HUES64 (cell line): ENCODE measurements around the gene TBRG1.

ENCODE experiments used
- H3K27ac ChIP-seq: 2 replicates; pipeline ENCODE4 v1.7.0; 2013; ENCODE audit warnings: low read depth, low read length, inconsistent platforms
- H3K27me3 ChIP-seq: 2 replicates; pipeline ENCODE4 v1.6.1; 2013; ENCODE audit warnings: mild to moderate bottlenecking, low read length; ENCODE audit not compliant: insufficient read depth
- H3K36me3 ChIP-seq: 2 replicates; pipeline ENCODE4 v1.6.1; 2013; ENCODE audit warnings: mild to moderate bottlenecking, low read length; ENCODE audit not compliant: insufficient read depth
- H3K4me1 ChIP-seq: 2 replicates; pipeline ENCODE4 v1.6.1; 2013; ENCODE audit warnings: mild to moderate bottlenecking, low read length, moderate library complexity; ENCODE audit not compliant: insufficient read depth
- H3K4me3 ChIP-seq: 2 replicates; pipeline ENCODE4 v1.5.1; 2013; ENCODE audit warnings: mild to moderate bottlenecking, low read length, moderate library complexity
- H3K9ac ChIP-seq: 2 replicates; pipeline ENCODE4 v1.6.1; 2013; ENCODE audit warnings: mild to moderate bottlenecking, low read depth, low read length
- H3K9me3 ChIP-seq: 2 replicates; pipeline ENCODE4 v1.6.1; 2013; ENCODE audit warnings: low read depth, low read length; ENCODE audit not compliant: insufficient read depth
- WGBS: fragments of 150-250, 120-280 bp; methylation state at CpG from one replicate; pipeline ENCODE4 v1.1.7; 2013; ENCODE audit warnings: missing lambda C conversion rate; 5-methylcytosine and 5-hydroxymethylcytosine counted together

The TBRG1 gene

GRCh38 chr11:124643042-124643604 lies 20.5 kb downstream of the TBRG1 start:
- Histone ChIP-seq H3K36me3 (0 out of 2 replicates have a peak, but pooled peaks cover 3% of the 10 kb centered on the region), H3K27me3 (no peaks in the 10 kb centered on the region), H3K9me3 (no peaks in the 10 kb centered on the region), H3K9ac (no peak overlapping the region), H3K27ac (no peak overlapping the region), H3K4me1 (0 out of 2 replicates have a peak, but pooled peaks cover 4% of the 10 kb centered on the region), H3K4me3 (no peak overlapping the region)
- 96% methylated on average over 9 of the region's 10 CpGs for WGBS

- no peak overlapping the region for H3K4me3 ChIP-seq
- H3K36me3 ChIP-seq, result 0 out of 2 replicates have a peak, but pooled peaks cover 3% of the 10 kb centered on the region
- 0 out of 2 replicates have a peak, but pooled peaks cover 4% of the 10 kb centered on the region for H3K4me1 ChIP-seq
- WGBS, result 53% methylated on average over 3 of the region's 3 CpGs
- H3K9me3 ChIP-seq, result no peaks in the 10 kb centered on the region
- no peaks in the 10 kb centered on the region for H3K27me3 ChIP-seq
- no peak overlapping the region for H3K27ac ChIP-seq
- H3K9ac ChIP-seq, result no peak overlapping the region
These were observed 21.2 kb downstream of the TBRG1 start for GRCh38 chr11:124643605-124644425.

DNA sequence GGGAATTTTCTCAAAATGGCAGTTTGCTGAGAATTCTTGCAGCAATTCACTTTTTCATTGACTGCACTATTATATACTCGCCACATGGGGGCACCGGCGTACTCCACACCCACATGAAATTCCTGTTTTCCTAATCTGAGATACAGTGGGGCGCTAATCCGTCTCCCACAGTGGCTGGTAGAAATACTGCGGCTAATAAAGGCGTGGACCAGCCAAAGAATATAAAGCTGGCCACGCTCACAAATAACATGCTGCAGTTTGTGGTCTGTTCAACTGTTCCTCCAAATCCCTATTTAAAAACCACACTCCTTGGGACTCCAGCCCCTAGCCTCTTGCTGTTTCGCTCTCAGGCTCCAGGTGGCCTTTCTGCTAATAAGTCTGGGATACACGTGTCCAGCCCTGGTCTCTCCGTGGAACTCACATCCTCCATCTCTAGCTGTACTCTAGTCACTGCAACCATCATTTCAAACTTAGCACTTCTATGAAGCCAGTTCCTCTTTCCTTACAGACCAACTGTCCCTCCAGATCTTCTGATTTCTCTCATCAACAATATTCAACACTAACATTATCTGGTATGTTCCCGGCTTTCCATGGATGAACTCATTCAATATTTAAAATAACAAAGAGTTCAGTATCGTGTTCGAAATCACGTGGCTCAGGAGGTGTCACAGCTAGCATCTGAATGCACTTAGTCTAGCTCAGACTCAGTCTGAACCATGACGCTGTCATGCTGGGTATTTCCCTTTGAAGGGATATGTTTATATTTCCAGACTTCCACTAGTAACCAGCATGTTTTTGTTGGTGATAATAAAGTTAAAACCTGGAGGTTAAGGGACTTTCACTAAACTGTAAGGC lies 22.0 kb downstream of the TBRG1 start:
- 0 out of 2 replicates have a peak, but pooled peaks cover 4% of the 10 kb centered on the region for H3K4me1 ChIP-seq
- H3K9me3 ChIP-seq, result no peaks in the 10 kb centered on the region
- no peak overlapping the region for H3K9ac ChIP-seq
- peak overlapping the region; percentile 15; the same call in 1 of the 2 replicates for H3K4me3 ChIP-seq
- 32% methylated on average over 16 of the region's 16 CpGs for WGBS
- 0 out of 2 replicates have a peak, but pooled peaks cover 3% of the 10 kb centered on the region for H3K36me3 ChIP-seq
- no peaks in the 10 kb centered on the region for H3K27me3 ChIP-seq
- no peak overlapping the region for H3K27ac ChIP-seq

DNA sequence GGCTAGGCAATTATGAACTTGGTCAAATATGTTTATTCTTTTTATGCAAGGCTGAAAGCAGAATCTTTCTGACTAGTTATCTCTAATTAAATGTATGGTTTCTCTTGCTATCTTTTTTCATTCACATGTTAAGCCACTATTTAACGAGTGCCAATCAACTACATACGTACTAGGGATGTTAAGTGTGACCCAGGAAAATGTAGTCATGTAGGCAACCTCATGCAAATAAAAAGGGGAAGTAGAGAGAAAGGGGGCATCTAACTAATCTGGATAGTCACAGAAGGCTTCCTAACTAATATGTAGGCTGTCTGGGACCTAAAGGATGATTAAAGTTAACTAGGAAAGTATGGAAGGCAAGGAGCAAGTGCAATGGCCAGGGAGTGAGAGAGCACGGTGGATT lies 23.5 kb downstream of the TBRG1 start:
- Histone ChIP-seq H3K4me3 (no peak overlapping the region), H3K9me3 (no peaks in the 10 kb centered on the region), H3K27me3 (no peaks in the 10 kb centered on the region), H3K36me3 (no peaks in the 10 kb centered on the region), H3K9ac (no peak overlapping the region), H3K27ac (no peak overlapping the region), H3K4me1 (0 out of 2 replicates have a peak, but pooled peaks cover 4% of the 10 kb centered on the region)
- WGBS, result 90% methylated on average over 3 of the region's 3 CpGs

GRCh38 chr11:124648610-124649009 lies 25.9 kb downstream of the TBRG1 start:
- Histone ChIP-seq H3K27ac (no peak overlapping the region), H3K9me3 (no peaks in the 10 kb centered on the region), H3K4me1 (0 out of 2 replicates have a peak, but pooled peaks cover 4% of the 10 kb centered on the region), H3K4me3 (no peak overlapping the region), H3K9ac (no peak overlapping the region), H3K27me3 (no peaks in the 10 kb centered on the region), H3K36me3 (no peaks in the 10 kb centered on the region)
- WGBS, result 89% methylated on average over 5 of the region's 6 CpGs

DNA sequence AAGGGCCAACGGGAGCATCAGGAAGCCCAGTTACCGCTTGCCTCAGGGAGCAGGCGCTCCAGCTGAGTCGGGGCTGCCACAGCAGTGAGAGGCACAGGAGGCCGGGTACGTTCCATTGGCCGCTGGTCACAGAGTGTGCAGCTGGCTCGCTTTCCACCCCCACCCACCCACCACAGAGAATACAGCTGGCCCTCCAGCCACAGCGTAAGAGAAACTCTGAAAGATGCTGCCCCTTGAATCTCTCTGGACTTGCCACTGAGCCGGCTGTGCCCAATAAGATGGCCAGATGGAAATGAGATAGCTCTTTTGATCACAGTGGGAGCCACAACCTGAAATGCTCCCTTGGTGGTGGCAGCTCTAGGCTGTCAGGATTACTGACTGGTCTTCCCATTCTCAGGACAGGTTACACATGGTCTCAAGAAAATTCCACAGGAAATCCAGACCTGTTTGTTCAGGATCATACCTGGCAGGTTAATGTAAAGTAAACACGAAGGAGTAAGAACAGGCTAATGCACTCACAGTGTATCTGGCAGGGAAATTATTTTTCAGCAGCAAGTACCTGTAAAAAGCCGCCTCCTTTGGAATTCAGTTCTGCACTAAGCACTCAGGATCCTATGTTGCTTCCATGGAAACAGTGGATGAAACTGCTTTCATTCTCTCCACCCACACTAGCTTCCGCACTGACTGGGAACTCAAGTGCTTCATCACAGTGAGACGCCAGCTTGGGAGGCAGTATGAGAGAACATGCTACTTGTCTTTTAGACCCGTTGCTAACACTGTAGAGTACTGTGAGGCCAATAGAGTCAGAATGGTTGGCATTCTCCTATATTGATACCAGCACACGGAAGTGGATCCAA lies 34.3 kb downstream of the TBRG1 start:
- H3K9me3 ChIP-seq, result no peaks in the 10 kb centered on the region
- no peaks in the 10 kb centered on the region for H3K27me3 ChIP-seq
- H3K4me3 ChIP-seq, result no peak overlapping the region
- WGBS, result 34% methylated on average over 16 of the region's 16 CpGs
- peaks cover 15% of the 10 kb centered on the region for H3K4me1 ChIP-seq
- no peak overlapping the region for H3K27ac ChIP-seq
- H3K36me3 ChIP-seq, result no peaks in the 10 kb centered on the region
- H3K9ac ChIP-seq, result no peak overlapping the region

GRCh38 chr11:124657904-124658303 lies 35.2 kb downstream of the TBRG1 start:
- Histone ChIP-seq H3K4me3 (no peak overlapping the region), H3K27me3 (no peaks in the 10 kb centered on the region)
- WGBS, result 51% methylated on average over 3 of the region's 5 CpGs

DNA sequence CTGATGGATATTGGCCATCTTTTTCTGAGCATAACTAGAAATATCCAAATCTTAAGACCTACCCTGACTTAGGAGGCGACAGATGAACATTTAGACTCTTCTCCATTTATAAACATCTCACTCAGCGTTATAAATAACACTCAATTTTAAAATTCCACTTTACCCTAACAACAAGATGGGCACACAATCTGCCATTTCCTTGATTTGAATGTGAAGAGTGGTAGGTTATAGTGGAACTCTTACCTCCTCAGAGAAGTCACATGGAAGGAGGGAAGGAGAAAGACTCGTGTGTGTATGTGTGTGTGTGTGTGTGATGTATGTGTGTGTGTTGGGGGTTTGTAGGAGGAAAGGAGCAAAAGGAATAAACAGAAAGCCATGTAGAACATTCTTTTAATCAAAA lies 35.8 kb downstream of the TBRG1 start:
- Histone ChIP-seq H3K4me3 (no peak overlapping the region), H3K27me3 (no peaks in the 10 kb centered on the region), H3K27ac (no peak overlapping the region), H3K36me3 (no peaks in the 10 kb centered on the region), H3K9ac (no peak overlapping the region), H3K9me3 (no peaks in the 10 kb centered on the region), H3K4me1 (peaks cover 15% of the 10 kb centered on the region)
- WGBS, result 87% methylated on average over 3 of the region's 3 CpGs

More at GRCh38 chr11:124657904-124658303, 35.2 kb downstream of the TBRG1 start:
- H3K9ac ChIP-seq, result no peak overlapping the region
- H3K4me1 ChIP-seq, result peaks cover 15% of the 10 kb centered on the region
- no peaks in the 10 kb centered on the region for H3K9me3 ChIP-seq
- H3K36me3 ChIP-seq, result no peaks in the 10 kb centered on the region
- no peak overlapping the region for H3K27ac ChIP-seq

GRCh38 chr11:124658986-124659385 lies 36.3 kb downstream of the TBRG1 start:
- WGBS, result 94% methylated on average over 1 of the region's 1 CpG
- H3K9ac ChIP-seq, result no peak overlapping the region
- peaks cover 15% of the 10 kb centered on the region for H3K4me1 ChIP-seq
- no peak overlapping the region for H3K27ac ChIP-seq
- H3K9me3 ChIP-seq, result no peaks in the 10 kb centered on the region
- H3K36me3 ChIP-seq, result no peaks in the 10 kb centered on the region
- H3K4me3 ChIP-seq, result no peak overlapping the region
- H3K27me3 ChIP-seq, result no peaks in the 10 kb centered on the region

DNA sequence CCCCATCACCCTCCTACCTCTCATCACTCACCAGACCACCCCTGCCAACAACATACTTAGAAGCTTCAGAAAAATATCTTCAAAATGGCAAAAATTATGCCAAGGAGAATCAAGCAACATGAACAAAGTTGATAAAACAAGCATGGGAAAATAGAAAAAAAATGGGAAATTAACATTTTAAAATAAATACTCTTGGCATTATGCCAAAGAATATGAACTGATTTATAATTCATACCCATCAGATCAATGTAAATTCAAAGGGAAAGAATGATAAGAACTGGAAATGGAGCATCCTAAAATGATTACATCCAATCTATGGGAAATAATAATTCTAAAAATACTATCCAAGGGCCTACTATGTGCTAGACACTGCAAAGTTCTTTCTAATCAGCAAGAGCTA lies 38.9 kb downstream of the TBRG1 start:
- Histone ChIP-seq H3K4me1 (peaks cover 13% of the 10 kb centered on the region), H3K36me3 (no peaks in the 10 kb centered on the region), H3K4me3 (no peak overlapping the region)

More for the DNA sequence above, 38.9 kb downstream of the TBRG1 start:
- H3K27ac ChIP-seq, result no peak overlapping the region
- H3K27me3 ChIP-seq, result no peaks in the 10 kb centered on the region
- no peaks in the 10 kb centered on the region for H3K9me3 ChIP-seq
- no peak overlapping the region for H3K9ac ChIP-seq
